Activated CD8-positive, alpha-beta memory T cell treated with anti-CD3 and anti-CD28 coated beads for 24 hours (primary cell): ENCODE results near the gene RARB.

ENCODE experiments used
- DNase-seq: peaks from one replicate; pipeline ENCODE4 v3.0.0-alpha.2; 2020

The RARB gene

DNA sequence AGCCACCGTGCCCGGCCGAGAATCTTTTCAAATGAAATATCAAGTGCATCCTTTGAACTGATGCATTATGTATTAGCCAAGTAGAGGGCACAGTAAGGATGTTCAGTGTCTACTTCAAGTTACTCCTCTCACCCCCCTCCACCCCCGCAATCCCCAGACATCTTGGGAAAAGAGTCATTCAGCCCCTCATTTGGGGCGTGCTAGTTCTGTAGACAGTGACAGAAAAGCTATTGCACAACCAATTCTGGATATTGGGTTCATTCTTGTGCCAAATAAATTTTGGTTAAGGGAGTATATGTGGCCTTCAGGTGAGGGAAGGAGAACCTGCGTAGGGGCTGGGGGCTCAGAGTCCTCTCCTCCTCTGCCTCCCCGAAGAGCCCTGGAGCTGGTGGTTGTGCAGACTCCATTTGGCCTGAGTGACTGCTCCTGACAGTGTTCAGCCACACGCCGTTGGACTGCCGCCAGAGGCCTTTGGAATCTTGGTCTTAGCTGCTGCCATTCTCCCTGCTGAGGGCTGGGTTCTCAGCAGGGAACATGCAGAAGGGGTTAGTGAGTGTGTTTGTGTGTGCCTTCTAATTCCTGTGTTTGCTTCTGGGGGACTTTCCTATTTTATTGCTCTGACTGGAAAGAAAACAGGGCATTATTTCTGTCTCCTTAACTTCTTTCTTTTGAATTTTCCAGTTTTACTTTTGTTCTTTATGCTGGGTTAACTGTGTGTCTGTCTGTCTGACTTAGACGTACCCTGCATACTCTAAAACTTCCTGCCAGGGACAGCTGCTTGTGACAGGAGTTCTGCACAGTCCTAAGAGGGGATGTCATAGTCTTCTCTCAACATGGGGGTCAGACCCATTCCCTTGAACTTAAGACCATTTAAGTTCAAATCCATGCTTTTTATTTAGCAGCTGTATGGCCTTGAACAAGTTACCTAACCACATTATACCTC lies 21.0 kb downstream of the RARB start:
- no peak for DNase-seq

- DNase-seq = no peak
Observed at GRCh38 chr3:25449857-25450256, 21.8 kb downstream of the RARB start.

- DNase-seq = no peak
Observed at GRCh38 chr3:25452192-25452591, 24.1 kb downstream of the RARB start.

GRCh38 chr3:25452740-25453139 lies 24.7 kb downstream of the RARB start:
- no peak for DNase-seq

- DNase-seq = no peak
Observed at GRCh38 chr3:25453619-25454004, 25.5 kb downstream of the RARB start.

- no peak for DNase-seq
Observed at GRCh38 chr3:25454005-25454927, 26.2 kb downstream of the RARB start.

GRCh38 chr3:25455441-25456132 lies 27.5 kb downstream of the RARB start:
- DNase-seq = no peak

DNA sequence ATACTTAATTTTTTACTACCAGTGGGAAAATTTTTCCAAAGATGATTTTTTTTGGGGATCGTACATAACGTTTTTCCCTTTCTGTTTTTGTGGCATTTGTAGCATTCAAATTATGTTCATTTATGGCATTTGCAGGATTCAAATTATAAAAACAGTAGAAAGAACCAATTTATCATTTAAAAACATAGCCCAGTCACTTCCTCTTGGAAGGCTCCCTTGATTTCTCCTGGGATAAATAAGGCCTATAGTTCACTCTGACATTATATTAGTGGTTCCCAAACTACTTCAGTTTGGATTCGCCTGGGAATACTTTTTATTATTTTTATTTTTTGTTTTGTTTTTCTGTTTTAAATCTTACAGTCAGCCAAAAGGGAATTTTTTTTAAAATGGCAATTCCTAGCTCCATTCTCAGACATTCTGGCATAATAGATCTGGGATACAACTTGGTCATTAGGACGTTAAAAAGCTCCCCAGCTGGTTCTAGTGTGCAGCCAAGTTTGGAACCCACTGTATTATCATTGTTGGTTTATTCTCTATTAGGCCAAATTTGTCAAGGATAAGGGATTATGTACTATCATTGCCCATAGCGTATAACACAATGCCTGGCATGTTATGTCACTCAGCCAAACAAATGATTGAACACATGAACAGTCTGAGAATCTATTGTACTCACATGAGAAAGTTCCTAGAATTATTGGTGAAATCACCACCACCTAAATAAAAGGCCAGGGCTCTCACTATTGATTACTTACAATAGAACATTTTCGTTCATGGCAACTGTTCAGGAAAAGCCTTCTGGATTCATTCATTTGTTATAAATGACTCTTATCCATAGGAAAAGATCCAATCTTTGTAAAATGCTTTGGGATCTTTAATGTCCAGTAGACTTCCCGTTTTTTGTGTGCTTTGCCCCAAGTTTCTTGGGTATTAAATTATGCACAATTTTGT lies 28.9 kb downstream of the RARB start:
- no peak for DNase-seq

GRCh38 chr3:25457671-25458419 lies 29.8 kb downstream of the RARB start:
- no peak for DNase-seq

DNA sequence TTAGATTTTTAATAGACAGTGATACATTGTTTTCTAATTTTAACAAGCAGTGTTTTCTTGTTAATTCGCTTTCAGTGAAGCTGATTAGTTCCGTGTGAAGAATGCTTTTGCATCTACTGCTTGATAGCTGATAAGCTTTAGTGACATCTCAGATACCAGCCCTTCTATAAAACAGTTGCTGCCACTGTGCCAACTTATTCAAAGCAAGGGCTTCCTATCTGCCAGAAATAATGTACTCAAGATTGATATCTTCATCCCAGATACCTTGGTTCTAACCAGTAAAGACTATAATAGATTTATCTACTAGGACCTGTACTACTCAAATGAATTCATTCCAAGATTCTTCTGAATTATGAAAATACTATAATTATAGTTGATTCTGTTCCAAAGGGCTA lies 30.4 kb downstream of the RARB start:
- no peak for DNase-seq

DNA sequence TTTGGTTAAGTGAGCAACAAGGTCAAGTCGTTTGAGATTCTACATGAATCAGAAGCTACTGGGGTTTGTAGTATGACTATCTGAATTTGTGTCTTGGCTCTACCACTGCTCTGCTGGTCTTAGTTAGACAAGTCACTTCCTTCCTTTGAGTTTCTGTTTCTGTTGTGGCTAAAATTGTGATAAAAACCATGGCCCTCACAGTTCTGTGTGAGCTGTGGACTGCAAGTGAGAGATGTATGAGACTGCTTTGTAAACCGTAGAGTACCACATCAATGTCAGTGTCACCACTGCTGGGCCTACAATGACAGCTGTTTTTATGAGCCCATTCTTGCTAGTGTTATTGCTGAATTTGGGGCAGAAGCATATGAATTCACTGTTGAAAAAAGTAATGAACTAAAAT lies 32.7 kb downstream of the RARB start:
- no peak for DNase-seq

DNA sequence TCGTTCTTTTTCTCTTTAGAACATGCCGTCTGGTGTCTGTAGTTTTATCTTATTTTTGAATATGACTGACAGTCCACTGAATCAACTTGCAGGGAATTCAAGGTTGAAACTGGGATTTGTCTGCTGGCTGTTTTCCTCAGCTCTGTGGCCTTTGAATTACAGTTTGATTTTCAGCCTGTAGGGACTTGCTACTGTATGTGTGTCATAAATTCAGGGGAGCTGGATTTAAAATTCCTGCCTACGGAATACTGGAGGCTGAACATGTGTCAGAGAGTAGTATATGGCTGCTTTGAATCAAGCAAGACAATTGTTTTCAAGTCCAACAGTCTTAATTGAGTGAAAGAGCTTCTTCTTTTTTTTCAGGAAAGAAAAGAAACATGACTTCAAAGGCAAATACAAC lies 33.9 kb downstream of the RARB start:
- no peak for DNase-seq

DNA sequence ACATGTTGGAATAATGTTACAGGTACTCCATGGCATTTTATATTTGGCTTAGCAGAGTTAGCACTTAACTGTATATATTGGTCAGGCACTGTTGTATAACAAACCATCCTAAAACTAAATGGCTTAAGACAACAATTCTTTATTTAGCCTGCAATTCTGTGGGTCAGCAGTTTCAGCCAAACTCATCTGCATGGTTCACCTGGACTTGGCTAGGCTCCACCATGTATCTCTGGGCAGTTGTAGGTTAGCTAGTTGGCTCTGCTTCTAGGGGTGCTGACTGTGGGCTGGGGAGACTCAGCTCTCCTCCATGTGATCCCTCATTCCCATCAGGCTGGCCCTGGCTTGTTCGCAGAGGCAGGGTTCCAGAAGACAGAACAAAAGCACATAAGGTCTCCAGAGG lies 34.4 kb downstream of the RARB start:
- no peak for DNase-seq

- no peak for DNase-seq
Observed at GRCh38 chr3:25463836-25464418, 35.9 kb downstream of the RARB start.

DNA sequence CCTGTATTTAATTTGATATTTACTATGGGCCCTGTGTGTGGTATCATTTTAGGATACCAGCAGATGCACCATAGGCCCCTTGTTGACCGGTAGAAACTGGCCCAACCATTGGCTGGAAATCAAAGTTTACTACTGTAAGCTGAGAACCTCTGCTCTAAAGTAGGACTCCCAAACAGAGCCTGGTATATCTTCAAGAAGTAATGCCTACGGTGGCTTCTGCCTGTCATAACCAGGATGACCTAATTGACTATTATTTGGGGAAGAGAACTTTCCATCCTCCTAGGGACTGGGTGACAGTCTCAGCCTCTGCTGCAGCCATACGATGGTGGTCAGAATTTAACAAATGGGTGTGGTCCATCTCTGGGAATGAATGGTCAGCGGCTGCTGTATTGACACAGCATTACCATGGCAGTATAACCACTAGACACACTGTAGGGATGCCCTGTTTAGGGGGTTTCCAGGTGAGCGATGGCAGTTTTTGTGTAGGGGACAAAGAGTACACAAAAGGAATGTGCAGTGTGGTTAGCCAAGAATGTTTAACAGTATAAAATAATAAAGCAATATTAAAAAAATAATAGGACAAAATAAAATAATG lies 37.3 kb downstream of the RARB start:
- no peak for DNase-seq

GRCh38 chr3:25468866-25469319 lies 40.8 kb downstream of the RARB start:
- DNase-seq = no peak

GRCh38 chr3:25469558-25469957 lies 41.5 kb downstream of the RARB start:
- DNase-seq = no peak

- no peak for DNase-seq
Observed at GRCh38 chr3:25471081-25471768, 43.2 kb downstream of the RARB start.

DNA sequence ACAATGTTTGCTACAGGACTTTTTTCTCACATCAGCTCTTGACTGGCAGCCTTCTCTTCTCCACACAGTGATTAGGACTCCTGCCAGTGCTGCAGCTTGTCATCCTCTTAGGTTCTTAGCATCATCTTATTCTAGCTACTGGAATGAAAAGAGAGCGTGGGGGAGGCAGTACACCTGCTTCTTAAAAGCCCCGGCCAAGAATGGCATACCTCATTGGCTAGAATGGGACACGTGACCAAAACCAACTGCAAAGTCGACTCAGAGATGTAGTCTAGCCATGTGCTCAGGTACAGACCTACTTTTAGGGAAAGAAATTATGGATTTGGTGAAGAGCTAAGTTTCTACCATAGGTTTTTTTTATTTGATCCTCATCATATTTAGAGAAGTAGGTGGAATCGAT lies 44.1 kb downstream of the RARB start:
- DNase-seq = no peak

- DNase-seq = no peak
Observed at GRCh38 chr3:25472731-25473130, 44.7 kb downstream of the RARB start.
